Right lobe of liver (tissue), 4 donors: ENCODE results near the gene UBQLN1.

Source experiments
- POLR2A ChIP-seq: fragments of 450-650 bp; IDR thresholded peaks from one replicate; pipeline ENCODE4 v1.6.1; 2017; ENCODE audit warnings: antibody characterized with exemption, mild to moderate bottlenecking
- TF ChIP-seq, protein P1 (sequence below), 4 donors: fragments of 200-600 bp in 3 of 4; fragments of 450-650 bp in 1 of 4; IDR thresholded peaks; one replicate each; pipeline versions ENCODE4 v1.5.1 to v1.8.0; 2016 to 2022; ENCODE audit warnings: antibody characterized with exemption in 4 of 4, mild to moderate bottlenecking in 2 of 4
- donor health status: DM: no; HTN: no; CAD: no.
- donor health status: DM: no; HTN: no; CAD: no.
- donor health status: DM: no; HTN: yes; CAD: no.

DNA sequence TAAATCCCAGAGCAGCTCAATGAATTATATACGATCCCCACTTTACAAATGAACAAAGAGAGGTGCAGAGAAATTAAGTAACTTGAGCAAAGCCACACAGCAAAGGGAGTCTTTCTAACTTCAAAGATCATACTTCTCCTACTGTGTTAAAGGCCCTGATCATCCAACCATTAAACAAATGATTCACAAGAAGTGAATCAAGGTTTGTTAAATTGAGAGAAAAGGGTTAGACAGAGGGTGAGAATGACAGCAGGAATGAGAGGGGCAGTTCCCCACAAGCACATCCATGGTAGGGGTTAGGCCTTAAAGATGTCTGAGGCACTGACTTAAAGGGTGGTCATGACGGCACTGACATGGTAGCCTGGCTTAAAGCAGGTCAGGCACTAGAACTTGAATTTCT lies 74.1 kb downstream of the UBQLN1 start:
- TF ChIP-seq POLR2A = no peak
- TF ChIP-seq, protein P1, sequence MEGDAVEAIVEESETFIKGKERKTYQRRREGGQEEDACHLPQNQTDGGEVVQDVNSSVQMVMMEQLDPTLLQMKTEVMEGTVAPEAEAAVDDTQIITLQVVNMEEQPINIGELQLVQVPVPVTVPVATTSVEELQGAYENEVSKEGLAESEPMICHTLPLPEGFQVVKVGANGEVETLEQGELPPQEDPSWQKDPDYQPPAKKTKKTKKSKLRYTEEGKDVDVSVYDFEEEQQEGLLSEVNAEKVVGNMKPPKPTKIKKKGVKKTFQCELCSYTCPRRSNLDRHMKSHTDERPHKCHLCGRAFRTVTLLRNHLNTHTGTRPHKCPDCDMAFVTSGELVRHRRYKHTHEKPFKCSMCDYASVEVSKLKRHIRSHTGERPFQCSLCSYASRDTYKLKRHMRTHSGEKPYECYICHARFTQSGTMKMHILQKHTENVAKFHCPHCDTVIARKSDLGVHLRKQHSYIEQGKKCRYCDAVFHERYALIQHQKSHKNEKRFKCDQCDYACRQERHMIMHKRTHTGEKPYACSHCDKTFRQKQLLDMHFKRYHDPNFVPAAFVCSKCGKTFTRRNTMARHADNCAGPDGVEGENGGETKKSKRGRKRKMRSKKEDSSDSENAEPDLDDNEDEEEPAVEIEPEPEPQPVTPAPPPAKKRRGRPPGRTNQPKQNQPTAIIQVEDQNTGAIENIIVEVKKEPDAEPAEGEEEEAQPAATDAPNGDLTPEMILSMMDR (IDR thresholded peaks at IDR 0.05) = no peak
